A549 (cell line): ENCODE data around the gene ACOXL. TPM values are rescaled to one million over a fixed set of nuclear protein-coding genes. Genes with fewer than 3 reads are reported as not detected.

ENCODE experiments used
- ATAC-seq, 2 experiments: fragments of 200-7000 bp in 1 of 2; fragments of >200 bp in 1 of 2; cut with Nextera tagmentation in 1 of 2; cut with Tn5 transposase in 1 of 2; 3 replicates each; pipeline versions ENCODE4 v1.8.0 to v1.9.1; 2018 to 2020; ENCODE audit warnings: mild to moderate bottlenecking in 1 of 2, moderate library complexity in 1 of 2
- CTCF ChIA-PET: fragments of 300-600 bp; sonication (Branson Sonifier 250); formaldehyde crosslinking; extraction: SDS; loops from one replicate; lab custom pipeline; 2021; ENCODE audit warnings: antibody characterized with exemption, inconsistent platforms; lab: Yijun Ruan, JAX
- POLR2A ChIA-PET: fragments of 350-600 bp; formaldehyde crosslinking; extraction: SDS; loops from one replicate; lab custom pipeline; 2021; ENCODE audit warnings: antibody characterized with exemption, inconsistent platforms; lab: Yijun Ruan, JAX
- DNase-seq, 2 experiments: peaks; one replicate each; pipeline versions ENCODE4 v3.0.0 to v3.0.0-alpha.2; 2011 to 2016; ENCODE audit warnings: low read depth in 1 of 2, low spot score in 1 of 2
- FAIRE-seq: peaks from 2 replicates; lab custom pipeline; 2011; peaks lifted over from hg19 to GRCh38; lab: Jason Lieb, UNC
- H3K27ac ChIP-seq, 2 experiments: fragments of >200 bp; sonication (Bioruptor Twin); formaldehyde crosslinking; 3 replicates each; pipeline ENCODE4 v1.5.1; 2016 to 2017
- H3K4me1 ChIP-seq: fragments of >200 bp; sonication (Bioruptor Twin); formaldehyde crosslinking; 3 replicates; pipeline ENCODE4 v1.6.1; 2016
- H3K4me2 ChIP-seq: fragments of >200 bp; sonication (Bioruptor Twin); formaldehyde crosslinking; 3 replicates; pipeline ENCODE4 v1.6.1; 2016
- H3K4me3 ChIP-seq: fragments of >200 bp; sonication (Bioruptor Twin); formaldehyde crosslinking; 3 replicates; pipeline ENCODE4 v1.5.1; 2016
- H3K9me3 ChIP-seq: fragments of >200 bp; sonication (Bioruptor Twin); formaldehyde crosslinking; 3 replicates; pipeline ENCODE4 v1.6.1; 2016
- BHLHE40 ChIP-seq: IDR thresholded peaks from 2 replicates; pipeline ENCODE4 v1.6.1; 2012; ENCODE audit warnings: low read depth, low read length, inconsistent platforms
- CBX2 ChIP-seq: fragments of 200-600 bp; sonication (generic); IDR thresholded peaks from 2 replicates; pipeline ENCODE4 v1.6.1; 2016; ENCODE audit warnings: low read depth, mild to moderate bottlenecking, borderline replicate concordance
- CEBPB ChIP-seq, 2 experiments: fragments of >200 bp in 1 of 2; sonication (Bioruptor Twin) in 1 of 2; formaldehyde crosslinking in 1 of 2; IDR thresholded peaks; 2 replicates each; pipeline ENCODE4 v1.6.1; 2012 to 2016
- CHD2 ChIP-seq: fragments of 150-350 bp; IDR thresholded peaks from 2 replicates; pipeline ENCODE4 v1.6.1; 2014; ENCODE audit warnings: low read length; ENCODE audit not compliant: partially characterized antibody
- CHD4 ChIP-seq: fragments of 200-600 bp; sonication (generic); IDR thresholded peaks from 2 replicates; pipeline ENCODE4 v1.6.1; 2016; ENCODE audit warnings: antibody characterized with exemption, mild to moderate bottlenecking, borderline replicate concordance
- EHF ChIP-seq: fragments of 250-450 bp; sonication (Bioruptor Pico); IDR thresholded peaks from 2 replicates; pipeline ENCODE4 v1.5.0; 2020; ENCODE audit warnings: mild to moderate bottlenecking
- EHMT2 ChIP-seq: fragments of 200-600 bp; sonication (generic); IDR thresholded peaks from 2 replicates; pipeline ENCODE4 v1.6.1; 2016; ENCODE audit warnings: antibody characterized with exemption, low read depth, mild to moderate bottlenecking, moderate library complexity
- HDAC2 ChIP-seq: fragments of 200-600 bp; sonication (generic); IDR thresholded peaks from 2 replicates; pipeline ENCODE4 v1.6.1; 2016
- HOXB5 ChIP-seq: fragments of 250-450 bp; sonication (Bioruptor Pico); IDR thresholded peaks from 2 replicates; pipeline ENCODE4 v1.5.0; 2020; ENCODE audit warnings: mild to moderate bottlenecking, moderate library complexity
- JUNB ChIP-seq: fragments of >200 bp; sonication (Bioruptor Twin); formaldehyde crosslinking; IDR thresholded peaks from 2 replicates; pipeline ENCODE4 v1.6.1; 2016
- KDM1A ChIP-seq: fragments of 200-600 bp; sonication (generic); IDR thresholded peaks from 2 replicates; pipeline ENCODE4 v1.6.1; 2016; ENCODE audit warnings: low read depth, mild to moderate bottlenecking
- KDM5A ChIP-seq: fragments of 200-600 bp; sonication (generic); IDR thresholded peaks from 2 replicates; pipeline ENCODE4 v1.6.1; 2016; ENCODE audit warnings: antibody characterized with exemption, mild to moderate bottlenecking
- NPAS2 ChIP-seq: fragments of 250-450 bp; sonication (Bioruptor Pico); IDR thresholded peaks from 2 replicates; pipeline ENCODE4 v1.8.0; 2022; ENCODE audit warnings: mild to moderate bottlenecking, moderate library complexity, borderline replicate concordance
- NR3C1 ChIP-seq: fragments of >200 bp; sonication (Bioruptor Twin); formaldehyde crosslinking; IDR thresholded peaks from 3 replicates; pipeline ENCODE4 v1.6.1; 2017
- PHF8 ChIP-seq: fragments of 200-600 bp; sonication (generic); IDR thresholded peaks from 2 replicates; pipeline ENCODE4 v1.6.1; 2016; ENCODE audit warnings: low read depth, mild to moderate bottlenecking, antibody characterized with exemption, moderate library complexity, borderline replicate concordance
- ZFP36 ChIP-seq: fragments of 450-650 bp; IDR thresholded peaks from 2 replicates; pipeline ENCODE4 v1.6.1; 2014; ENCODE audit warnings: borderline replicate concordance; ENCODE audit not compliant: partially characterized antibody
- ZNF302 ChIP-seq: fragments of 250-450 bp; sonication (Bioruptor Pico); IDR thresholded peaks from 2 replicates; pipeline ENCODE4 v1.9.0; 2021; ENCODE audit warnings: inconsistent platforms, mild to moderate bottlenecking, moderate library complexity
- WGBS: methylation state at CpG from one replicate; pipeline ENCODE4 v1.1.6; 2017; ENCODE audit errors: missing lambda C conversion rate; 5-methylcytosine and 5-hydroxymethylcytosine counted together
- polyA plus RNA-seq, 4 experiments: library from polyadenylated mRNA; depleted of rRNA in 3 of 4; stranded (reverse); fragments of >200 nt; fragmentation: RNase III in 1 of 4; extraction: RNeasy Plus Mini Kit Qiagen cat#74134 plus additional on column Dnase treatment in 1 of 4; gene quantifications; 2 replicates in 3 of 4; 3 replicates in 1 of 4; pipeline ENCODE4 v1.2.3, GENCODE V29; 2011 to 2017
- TF ChIP-seq, protein P1 (sequence below): IDR thresholded peaks from 2 replicates; pipeline ENCODE4 v1.6.1; 2012; ENCODE audit warnings: low read depth, borderline replicate concordance
- TF ChIP-seq, protein P2 (sequence below): fragments of >200 bp; sonication (Bioruptor Twin); formaldehyde crosslinking; IDR thresholded peaks from 3 replicates; pipeline ENCODE4 v1.6.1; 2016
- TF ChIP-seq, protein P3 (sequence below): IDR thresholded peaks from 2 replicates; pipeline ENCODE4 v1.6.1; 2012
- TF ChIP-seq, protein P4 (sequence below): fragments of 250-450 bp; sonication (Bioruptor Pico); IDR thresholded peaks from 2 replicates; pipeline ENCODE4 v1.5.0; 2021; ENCODE audit warnings: mild to moderate bottlenecking, moderate library complexity, borderline replicate concordance

The ACOXL gene
- polyA plus RNA-seq, 2 of the 4 experiments (the other 2 are of a cell fraction) = not detected

DNA sequence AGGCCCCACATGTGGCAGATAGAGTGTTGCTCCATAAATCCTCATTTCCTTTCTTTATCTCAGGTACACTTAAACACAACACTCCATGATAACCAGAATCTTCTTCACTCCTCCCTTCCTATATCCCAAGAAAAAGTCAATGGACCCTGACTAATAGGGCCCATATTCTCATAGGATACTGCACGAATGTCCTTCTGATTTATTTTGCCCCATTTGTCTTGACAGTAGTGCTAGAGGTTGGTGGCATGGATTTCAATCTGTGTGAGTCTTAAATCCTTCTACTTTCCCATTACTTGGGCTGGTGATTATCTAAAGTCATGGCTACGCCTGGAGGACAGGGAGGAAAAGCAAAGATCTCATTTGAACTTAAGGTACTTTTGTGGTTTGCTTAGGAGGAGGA lies 156.0 kb downstream of the ACOXL start:
- H3K4me3 ChIP-seq = no peak overlapping the region
- DNase-seq (no peak), FAIRE-seq (no peak), ATAC-seq (no peak)
- ChIA-PET POLR2A (no interaction called here), CTCF (no interaction called here)
- no peaks in the 10 kb centered on the region for H3K4me1 ChIP-seq
- H3K27ac ChIP-seq = no peak overlapping the region
- H3K4me2 ChIP-seq = no peak overlapping the region
- 9% methylated on average over 2 of the region's 2 CpGs for WGBS
- TF ChIP-seq CEBPB (IDR thresholded peaks at IDR 0.05) = no peak
- TF ChIP-seq KDM1A = no peak
- TF ChIP-seq, protein P1, sequence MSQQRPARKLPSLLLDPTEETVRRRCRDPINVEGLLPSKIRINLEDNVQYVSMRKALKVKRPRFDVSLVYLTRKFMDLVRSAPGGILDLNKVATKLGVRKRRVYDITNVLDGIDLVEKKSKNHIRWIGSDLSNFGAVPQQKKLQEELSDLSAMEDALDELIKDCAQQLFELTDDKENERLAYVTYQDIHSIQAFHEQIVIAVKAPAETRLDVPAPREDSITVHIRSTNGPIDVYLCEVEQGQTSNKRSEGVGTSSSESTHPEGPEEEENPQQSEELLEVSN = no peak
- no peaks in the 10 kb centered on the region for H3K9me3 ChIP-seq

DNA sequence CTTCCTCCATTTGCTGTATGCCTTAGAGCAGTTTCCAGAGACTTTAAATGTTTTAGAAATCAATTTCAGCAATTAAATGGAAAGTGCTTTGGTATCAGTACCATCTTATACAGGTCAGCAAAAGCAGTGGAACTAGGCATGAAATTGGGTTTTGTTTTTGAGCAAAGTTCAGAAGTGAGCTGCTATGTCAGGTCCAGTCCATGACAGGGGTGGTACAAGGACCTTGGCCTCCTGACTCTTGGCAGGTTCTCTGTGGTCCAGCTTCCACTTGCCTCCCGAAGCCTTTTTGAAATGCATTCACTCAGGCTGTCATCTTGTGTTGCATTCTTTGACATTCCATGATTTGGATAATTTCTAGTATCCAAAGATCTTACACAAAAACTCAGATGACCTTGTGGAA lies 159.3 kb downstream of the ACOXL start:
- TF ChIP-seq CEBPB (IDR thresholded peaks at IDR 0.05) (no peak), KDM5A (no peak), CBX2 (no peak), HDAC2 (no peak), ZFP36 (no peak), JUNB (no peak), NPAS2 (CRISPR knock-in tag) (no peak), HOXB5 (CRISPR knock-in tag) (no peak), ZNF302 (no peak), CHD4 (no peak), EHF (no peak), CHD2 (no peak), BHLHE40 (no peak), EHMT2 (no peak), PHF8 (no peak), NR3C1 (no peak)
- TF ChIP-seq, protein P2, sequence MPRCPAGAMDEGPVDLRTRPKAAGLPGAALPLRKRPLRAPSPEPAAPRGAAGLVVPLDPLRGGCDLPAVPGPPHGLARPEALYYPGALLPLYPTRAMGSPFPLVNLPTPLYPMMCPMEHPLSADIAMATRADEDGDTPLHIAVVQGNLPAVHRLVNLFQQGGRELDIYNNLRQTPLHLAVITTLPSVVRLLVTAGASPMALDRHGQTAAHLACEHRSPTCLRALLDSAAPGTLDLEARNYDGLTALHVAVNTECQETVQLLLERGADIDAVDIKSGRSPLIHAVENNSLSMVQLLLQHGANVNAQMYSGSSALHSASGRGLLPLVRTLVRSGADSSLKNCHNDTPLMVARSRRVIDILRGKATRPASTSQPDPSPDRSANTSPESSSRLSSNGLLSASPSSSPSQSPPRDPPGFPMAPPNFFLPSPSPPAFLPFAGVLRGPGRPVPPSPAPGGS = no peak
- TF ChIP-seq, protein P3, sequence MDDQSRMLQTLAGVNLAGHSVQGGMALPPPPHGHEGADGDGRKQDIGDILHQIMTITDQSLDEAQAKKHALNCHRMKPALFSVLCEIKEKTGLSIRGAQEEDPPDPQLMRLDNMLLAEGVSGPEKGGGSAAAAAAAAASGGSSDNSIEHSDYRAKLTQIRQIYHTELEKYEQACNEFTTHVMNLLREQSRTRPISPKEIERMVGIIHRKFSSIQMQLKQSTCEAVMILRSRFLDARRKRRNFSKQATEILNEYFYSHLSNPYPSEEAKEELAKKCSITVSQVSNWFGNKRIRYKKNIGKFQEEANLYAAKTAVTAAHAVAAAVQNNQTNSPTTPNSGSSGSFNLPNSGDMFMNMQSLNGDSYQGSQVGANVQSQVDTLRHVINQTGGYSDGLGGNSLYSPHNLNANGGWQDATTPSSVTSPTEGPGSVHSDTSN = no peak
- TF ChIP-seq, protein P1 = no peak
- TF ChIP-seq, protein P4, sequence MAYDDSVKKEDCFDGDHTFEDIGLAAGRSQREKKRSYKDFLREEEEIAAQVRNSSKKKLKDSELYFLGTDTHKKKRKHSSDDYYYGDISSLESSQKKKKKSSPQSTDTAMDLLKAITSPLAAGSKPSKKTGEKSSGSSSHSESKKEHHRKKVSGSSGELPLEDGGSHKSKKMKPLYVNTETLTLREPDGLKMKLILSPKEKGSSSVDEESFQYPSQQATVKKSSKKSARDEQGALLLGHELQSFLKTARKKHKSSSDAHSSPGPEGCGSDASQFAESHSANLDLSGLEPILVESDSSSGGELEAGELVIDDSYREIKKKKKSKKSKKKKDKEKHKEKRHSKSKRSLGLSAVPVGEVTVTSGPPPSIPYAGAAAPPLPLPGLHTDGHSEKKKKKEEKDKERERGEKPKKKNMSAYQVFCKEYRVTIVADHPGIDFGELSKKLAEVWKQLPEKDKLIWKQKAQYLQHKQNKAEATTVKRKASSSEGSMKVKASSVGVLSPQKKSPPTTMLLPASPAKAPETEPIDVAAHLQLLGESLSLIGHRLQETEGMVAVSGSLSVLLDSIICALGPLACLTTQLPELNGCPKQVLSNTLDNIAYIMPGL = no peak
- H3K9me3 ChIP-seq = peaks cover 15% of the 10 kb centered on the region; the same call in 1 of the 3 replicates
- CTCF ChIA-PET = no interaction called here
- H3K4me1 ChIP-seq = no peaks in the 10 kb centered on the region
- H3K4me3 ChIP-seq = no peak overlapping the region
- no peak overlapping the region for H3K27ac ChIP-seq
- WGBS = no CpG with 5 or more reads among the region's 1 CpG
- POLR2A ChIA-PET = no interaction called here
- no peak for FAIRE-seq
- no peak for DNase-seq
- ATAC-seq = no peak
- no peak overlapping the region for H3K4me2 ChIP-seq
